Stimulated activated CD4-positive, alpha-beta T cell treated with anti-CD3 and anti-CD28 coated beads, TNF-alpha, amount 100 ng/mL, for 4 hours (primary cell): Measurements from ENCODE around the gene RNASE11.
"Not testable (repeated sequence)": the region's sequence is repeated elsewhere in the genome, so short reads cannot be mapped to it uniquely, and the experiment has no call there.

Experiments used
- DNase-seq, 3 experiments: peaks; one replicate each; pipeline ENCODE4 v3.0.0-alpha.2; 2020; ENCODE audit warnings: low read depth in 3 of 3

The RNASE11 gene

DNA sequence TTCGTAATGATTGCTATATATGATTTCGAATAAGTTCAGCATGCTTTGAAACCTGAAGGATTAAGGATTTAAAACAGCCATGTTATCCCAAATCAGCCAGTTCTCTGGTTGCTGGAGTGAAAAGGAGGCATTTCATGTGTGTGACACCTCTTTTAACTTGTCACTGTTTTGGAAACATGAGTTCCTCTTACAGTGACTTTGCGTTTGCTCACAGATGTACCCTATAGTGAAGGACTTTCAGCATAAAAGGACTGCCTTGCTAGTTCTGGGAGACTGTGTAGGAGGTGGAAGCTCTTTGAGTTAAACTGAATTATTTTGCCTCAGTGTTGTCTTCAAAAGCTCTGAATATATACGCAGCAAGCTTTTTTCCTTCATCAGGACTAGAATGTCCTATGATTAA lies 7.6 kb downstream of the RNASE11 start:
- DNase-seq = no peak

DNA sequence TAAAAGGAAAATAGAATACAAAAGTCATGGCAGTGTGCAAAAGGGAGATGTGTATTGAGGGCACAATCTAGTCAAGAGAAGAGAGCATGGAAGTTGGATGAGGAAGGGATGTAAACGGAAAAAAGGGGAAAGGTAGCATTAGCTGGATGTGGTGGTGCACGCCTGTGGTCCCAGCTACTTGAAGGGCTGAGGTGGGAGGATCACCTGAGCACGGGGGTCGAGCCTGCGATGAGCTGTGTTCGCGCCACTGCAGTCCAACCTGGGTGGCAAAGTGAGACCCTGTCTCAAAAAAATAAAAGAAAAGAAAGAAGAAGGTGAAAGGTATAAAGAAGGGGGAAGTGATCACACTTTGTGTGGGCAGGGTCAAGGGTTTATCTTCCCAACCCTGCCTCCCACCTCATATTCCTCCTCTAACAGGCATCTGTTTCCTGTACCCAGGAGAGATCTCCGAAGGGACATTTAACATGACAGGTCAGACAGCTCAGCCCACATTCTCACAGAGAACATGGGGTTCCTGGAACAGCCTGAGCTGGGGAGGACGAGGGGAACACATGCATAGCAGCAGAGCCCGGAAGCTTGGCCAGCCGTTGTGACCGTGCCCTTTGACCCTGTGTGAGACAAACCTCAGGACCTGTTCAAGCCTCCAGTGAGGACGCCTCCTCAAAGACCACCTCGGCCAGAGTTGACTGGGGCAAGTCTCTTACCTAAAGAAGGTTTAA lies 8.9 kb downstream of the RNASE11 start:
- no peak for DNase-seq

GRCh38 chr14:20578325-20578724 lies 9.5 kb downstream of the RNASE11 start:
- no peak for DNase-seq

DNA sequence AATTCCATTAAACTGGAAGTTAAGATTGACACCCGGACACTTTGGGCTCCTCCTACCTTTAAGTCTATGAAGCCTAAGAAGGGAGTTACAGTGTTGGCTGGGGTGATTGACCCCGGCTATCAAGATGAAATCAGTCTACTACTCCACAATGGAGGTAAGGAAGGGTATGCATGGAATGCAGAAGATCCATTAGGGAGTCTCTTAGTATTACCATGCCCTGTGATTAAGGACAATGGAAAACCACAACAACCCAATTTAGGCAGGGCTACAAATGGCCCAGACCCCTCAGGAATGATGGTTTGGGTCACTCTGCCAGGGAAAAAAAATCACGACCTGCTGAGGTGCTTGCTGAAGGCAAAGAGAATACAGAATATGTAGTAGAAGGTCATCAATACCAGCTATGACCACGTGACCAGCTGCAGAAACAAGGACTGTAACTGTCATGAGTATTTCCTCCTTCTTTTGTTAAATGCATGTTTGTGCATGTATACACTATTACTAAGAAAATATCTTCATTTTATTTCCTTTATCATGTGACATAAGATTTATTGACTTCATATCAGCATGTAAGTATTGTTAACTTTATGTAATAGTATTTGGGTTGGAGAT lies 15.3 kb downstream of the RNASE11 start:
- not testable (repeated sequence) for DNase-seq

- DNase-seq = not testable (repeated sequence)
Observed at GRCh38 chr14:20570720-20571119, 17.1 kb downstream of the RNASE11 start.

DNA sequence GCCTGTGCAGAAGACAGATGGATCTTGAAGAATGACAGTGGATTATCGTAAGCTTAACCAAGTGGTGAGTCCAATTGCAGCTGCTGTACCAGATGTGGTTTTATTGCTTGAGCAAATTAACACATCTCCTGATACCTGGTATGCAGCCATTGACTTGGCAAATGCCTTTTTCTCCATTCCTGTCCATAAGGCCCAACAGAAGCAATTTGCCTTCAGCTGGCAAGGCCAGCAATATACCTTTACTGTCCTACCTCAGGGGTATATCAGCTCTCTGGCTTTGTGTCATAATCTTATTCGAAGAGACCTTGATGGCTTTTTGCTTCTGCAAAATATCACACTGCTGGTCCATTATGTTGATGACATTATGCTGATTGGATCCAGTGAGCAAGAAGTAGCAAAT lies 17.9 kb downstream of the RNASE11 start:
- not testable (repeated sequence) for DNase-seq

DNA sequence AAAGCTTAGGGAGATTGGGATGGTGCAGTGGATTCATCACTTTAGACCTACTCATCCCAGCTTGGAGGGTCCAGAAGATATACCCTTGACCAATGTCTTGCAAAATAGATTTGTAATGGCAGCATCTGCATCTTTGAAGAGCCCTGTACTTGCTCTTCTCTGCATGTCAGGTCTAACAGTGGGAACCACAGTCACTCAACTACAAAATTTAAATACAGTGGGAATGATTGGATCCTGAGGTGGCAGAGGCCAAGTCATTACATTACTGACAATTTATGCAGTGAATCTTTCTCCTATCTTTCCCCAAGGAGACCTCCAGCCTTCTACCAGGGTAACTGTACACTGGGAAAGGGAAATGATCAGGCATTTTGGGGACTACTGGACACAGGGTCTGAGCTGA lies 18.7 kb downstream of the RNASE11 start:
- no peak for DNase-seq

DNA sequence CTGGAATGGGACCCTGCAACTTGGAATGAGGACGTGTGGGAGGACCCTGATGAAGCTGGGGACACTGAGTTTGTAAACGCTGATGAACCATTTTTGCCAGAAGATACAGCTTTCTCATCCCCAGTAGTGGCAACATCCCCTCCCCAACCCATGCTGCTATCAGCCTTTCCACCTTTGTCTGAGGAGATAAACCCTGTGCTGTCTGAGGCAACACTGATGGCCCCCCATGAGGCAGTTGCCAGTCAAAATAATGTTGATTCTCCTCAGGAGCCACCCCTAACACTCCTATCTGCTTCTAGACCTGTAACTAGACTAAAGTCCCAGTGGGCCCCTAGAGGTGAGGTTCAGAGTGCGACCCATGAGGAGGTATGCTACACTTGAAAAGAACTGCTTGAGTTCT lies 19.4 kb downstream of the RNASE11 start:
- no peak for DNase-seq

DNA sequence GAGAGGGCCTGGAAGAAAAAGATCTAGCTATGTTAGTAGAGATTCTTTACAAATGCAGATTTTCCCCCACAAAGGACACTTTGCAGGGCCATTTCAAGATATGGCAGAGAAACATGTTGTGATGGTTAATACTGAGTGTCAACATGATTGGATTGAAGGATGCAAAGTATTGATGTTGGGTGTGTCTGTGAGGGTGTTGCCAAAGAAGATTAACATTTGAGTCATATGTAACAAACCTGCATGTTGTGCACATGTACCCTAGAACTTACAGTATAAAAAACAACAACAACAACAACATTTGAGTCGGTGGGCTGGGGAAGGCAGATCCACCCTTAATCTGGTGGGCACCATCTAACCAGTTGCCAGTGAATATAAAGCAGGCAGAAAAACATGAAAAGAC lies 20.6 kb downstream of the RNASE11 start:
- not testable (repeated sequence) for DNase-seq

DNA sequence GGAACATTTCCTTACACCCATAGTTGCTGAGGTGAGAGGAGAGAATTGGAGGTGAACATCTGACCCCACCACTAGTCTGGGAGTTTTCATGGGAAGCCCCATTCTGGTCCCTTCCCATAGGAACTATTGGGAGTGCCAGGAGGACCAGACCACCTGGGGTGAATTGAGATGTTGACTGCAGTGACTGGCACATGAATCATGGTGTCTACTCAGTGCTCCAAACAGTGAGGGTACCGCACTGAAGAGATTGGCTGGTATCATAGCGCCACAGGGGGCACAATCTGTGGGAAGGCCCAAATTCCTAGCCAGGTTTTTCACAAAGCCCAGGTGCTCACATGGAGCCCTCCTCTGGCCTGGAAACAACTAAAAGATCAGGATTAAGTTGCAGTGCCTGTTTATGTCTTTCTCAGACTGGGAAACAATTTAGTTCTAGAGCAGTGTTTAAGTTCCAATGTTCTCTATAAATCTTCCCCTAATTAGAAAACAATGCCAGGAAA lies 23.3 kb downstream of the RNASE11 start:
- no peak for DNase-seq

DNA sequence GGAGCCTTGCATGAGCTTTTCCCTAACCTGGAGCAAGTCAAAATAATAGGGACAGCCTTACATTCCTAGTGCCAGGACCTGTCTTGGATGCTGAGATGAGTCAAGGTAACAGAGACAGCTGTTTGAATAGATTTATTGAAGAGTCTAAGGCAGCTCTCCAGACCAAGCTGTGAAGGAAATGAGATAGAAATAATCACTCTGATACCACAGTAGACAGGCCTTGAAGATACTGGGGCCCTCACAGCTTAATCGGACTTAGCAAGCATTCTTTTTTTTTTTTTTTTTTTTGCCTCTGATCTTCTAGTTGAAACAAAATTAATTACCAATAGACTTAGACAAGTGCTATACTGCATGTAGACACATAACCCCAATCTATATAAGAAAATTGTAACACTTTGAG lies 23.8 kb downstream of the RNASE11 start:
- no peak for DNase-seq

GRCh38 chr14:20560961-20561360 lies 26.8 kb downstream of the RNASE11 start, which contains the start of gene RNASE9:
TSS of gene RNASE9 (minus strand) at chr14:20561047.
- no peak for DNase-seq

GRCh38 chr14:20559461-20559904 lies 28.3 kb downstream of the RNASE11 start:
- DNase-seq = no peak

DNA sequence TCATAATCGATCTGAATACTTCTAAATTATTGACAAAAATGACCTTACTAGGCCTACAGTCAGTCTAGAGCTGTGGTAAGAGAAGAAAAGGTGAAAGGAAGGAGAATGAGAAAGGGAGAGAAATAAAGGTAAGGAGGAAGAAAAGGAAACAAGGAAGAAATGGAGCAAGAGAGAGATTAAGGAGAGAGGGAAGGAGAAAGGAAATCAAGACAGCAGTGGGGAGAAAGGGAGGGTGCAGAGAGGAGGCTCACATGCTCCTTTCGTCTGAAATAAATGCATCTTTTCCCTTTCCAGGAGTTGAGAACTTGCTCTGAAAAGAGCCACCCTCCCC lies 30.6 kb downstream of the RNASE11 start:
- no peak for DNase-seq

DNA sequence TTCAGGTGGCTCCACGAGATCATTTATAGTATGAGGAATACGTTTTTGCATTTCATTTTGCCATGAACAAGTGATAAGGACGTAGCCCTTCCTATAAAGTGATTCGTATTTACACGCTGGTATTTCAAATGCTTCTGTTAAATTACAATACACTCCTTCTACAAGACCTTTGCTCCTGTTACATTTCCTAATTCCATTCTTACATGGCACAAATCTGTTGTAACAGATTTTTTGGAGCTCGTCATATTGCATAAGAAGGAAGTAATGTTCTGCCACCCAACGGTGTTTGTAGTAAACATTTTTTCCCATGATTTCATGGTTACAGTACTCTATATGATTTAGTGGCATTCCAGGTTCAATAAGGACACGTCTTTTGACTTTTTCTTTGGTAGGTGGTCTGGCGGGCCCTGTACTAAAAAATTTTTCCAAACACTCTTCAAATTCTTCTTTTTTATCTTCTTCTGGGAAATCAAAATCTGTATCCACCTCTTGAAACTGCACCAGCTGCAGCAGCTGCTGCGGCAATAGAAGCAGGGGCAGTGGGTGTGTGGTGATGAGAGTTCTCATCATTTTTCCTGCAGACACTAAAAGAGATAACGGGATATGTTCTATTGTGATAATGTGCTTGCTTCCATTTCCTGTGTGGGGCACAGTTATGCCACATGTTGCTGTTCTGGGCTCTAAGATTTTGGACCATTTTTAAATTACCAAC lies 31.1 kb downstream of the RNASE11 start:
- no peak for DNase-seq

DNA sequence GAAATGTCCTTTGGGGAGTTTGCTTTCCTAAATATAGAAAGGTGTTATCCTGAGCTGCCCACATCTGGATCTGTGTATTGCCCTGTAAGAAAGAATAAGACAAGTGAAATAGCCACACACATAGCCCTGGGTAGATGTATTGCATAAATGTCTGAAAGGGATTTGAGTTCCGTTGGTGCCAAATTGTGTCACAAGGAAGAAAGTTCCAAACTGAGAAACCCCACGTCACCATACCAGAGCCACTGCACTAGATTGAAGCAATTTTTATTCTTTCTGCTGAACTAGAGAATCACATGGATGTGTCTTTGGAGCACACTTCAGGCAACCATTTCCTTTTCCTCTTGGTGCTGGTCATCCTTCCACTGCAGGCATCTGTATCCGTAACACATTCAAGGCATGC lies 32.0 kb downstream of the RNASE11 start:
- DNase-seq = no peak

- no peak for DNase-seq
Observed at GRCh38 chr14:20553024-20553423, 34.8 kb downstream of the RNASE11 start.

GRCh38 chr14:20551606-20552005 lies 36.2 kb downstream of the RNASE11 start:
- DNase-seq = no peak

- DNase-seq = no peak
Observed at GRCh38 chr14:20550926-20551325, 36.9 kb downstream of the RNASE11 start.

GRCh38 chr14:20548414-20549158 lies 39.2 kb downstream of the RNASE11 start:
- no peak for DNase-seq

GRCh38 chr14:20546877-20547276 lies 40.9 kb downstream of the RNASE11 start:
- DNase-seq = no peak

GRCh38 chr14:20539906-20540305 lies 47.9 kb downstream of the RNASE11 start:
- DNase-seq = no peak
